ENCODE data around the gene UBA5. TPM values are rescaled to one million over a fixed set of nuclear protein-coding genes. Genes with fewer than 3 reads are reported as not detected.
A peak's percentile ranks its signal among the peaks of the same experiment; 100 is the strongest.
"Not testable (repeated sequence)": the region's sequence is repeated elsewhere in the genome, so short reads cannot be mapped to it uniquely, and the experiment has no call there.

The UBA5 gene
- total and polyA plus RNA-seq, 4 donors = 29.7 to 37.7 (median 35.7) TPM

- no peaks in the 10 kb centered on the region for H3K36me3 ChIP-seq (ENCODE audit: control insufficient read depth in 1 of 2, insufficient read depth in 2 of 2, low read length in 1 of 2)
- intact Hi-C loops (cut with DNase I) = no loop called here
Observed at GRCh38 chr3:132626955-132627354, 33.2 kb upstream of the UBA5 start.

GRCh38 chr3:132628157-132628556 is 32.0 kb upstream of the UBA5 start:
- DNase-seq = no peak
- H3K36me3 ChIP-seq (ENCODE audit: control insufficient read depth in 1 of 2, insufficient read depth in 2 of 2, low read length in 1 of 2) = no peaks in the 10 kb centered on the region
- intact Hi-C loops (cut with DNase I) = no loop called here
- 15 to 21% methylated on average over 2 of the region's 2 CpGs for WGBS, 2 donors
- H3K27me3 ChIP-seq (ENCODE audit: control insufficient read depth in 1 of 2, insufficient read depth in 2 of 2, low read length in 1 of 2) = no peaks in the 10 kb centered on the region
- H3K4me3 ChIP-seq (ENCODE audit: low read length in 2 of 2) = no peak overlapping the region
- H3K9me3 ChIP-seq (ENCODE audit: control insufficient read depth, low read length) = no peaks in the 10 kb centered on the region
- ATAC-seq (ENCODE audit: low FRiP score) = no peak
- H3K4me1 ChIP-seq (ENCODE audit: control insufficient read depth in 1 of 2, insufficient read depth in 2 of 2, low read length in 2 of 2) = no peaks in the 10 kb centered on the region
- no peak overlapping the region for H3K27ac ChIP-seq (ENCODE audit: low read depth in 1 of 2, low read length in 2 of 2)

More at GRCh38 chr3:132626955-132627354, 33.2 kb upstream of the UBA5 start:
- ATAC-seq (ENCODE audit: low FRiP score) (no peak), DNase-seq (no peak)
- no peak overlapping the region for H3K27ac ChIP-seq (ENCODE audit: low read depth in 1 of 2, low read length in 2 of 2)
- H3K4me3 ChIP-seq (ENCODE audit: low read length in 2 of 2) = no peak overlapping the region
- 94 to 96% methylated on average over 6 of the region's 6 CpGs for WGBS, 2 donors
- H3K9me3 ChIP-seq (ENCODE audit: control insufficient read depth, low read length) = no peaks in the 10 kb centered on the region
- H3K27me3 ChIP-seq (ENCODE audit: control insufficient read depth in 1 of 2, insufficient read depth in 2 of 2, low read length in 1 of 2) = no peaks in the 10 kb centered on the region
- H3K4me1 ChIP-seq (ENCODE audit: control insufficient read depth in 1 of 2, insufficient read depth in 2 of 2, low read length in 2 of 2) = no peaks in the 10 kb centered on the region

GRCh38 chr3:132629928-132630327 is 30.2 kb upstream of the UBA5 start:
- H3K36me3 ChIP-seq (ENCODE audit: control insufficient read depth in 1 of 2, insufficient read depth in 2 of 2, low read length in 1 of 2) = no peaks in the 10 kb centered on the region
- no peak for ATAC-seq (ENCODE audit: low FRiP score)
- 60 to 74% methylated on average over 1 of the region's 1 CpG for WGBS, 2 donors

GRCh38 chr3:132630612-132631011 is 29.5 kb upstream of the UBA5 start:
- 97 to 98% methylated on average over 7 of the region's 7 CpGs for WGBS, 2 donors
- Histone ChIP-seq H3K4me3 (ENCODE audit: low read length in 2 of 2) (no peak overlapping the region), H3K36me3 (ENCODE audit: control insufficient read depth in 1 of 2, insufficient read depth in 2 of 2, low read length in 1 of 2) (no peaks in the 10 kb centered on the region), H3K27ac (ENCODE audit: low read depth in 1 of 2, low read length in 2 of 2) (no peak overlapping the region), H3K27me3 (ENCODE audit: control insufficient read depth in 1 of 2, insufficient read depth in 2 of 2, low read length in 1 of 2) (no peaks in the 10 kb centered on the region), H3K4me1 (ENCODE audit: control insufficient read depth in 1 of 2, insufficient read depth in 2 of 2, low read length in 2 of 2) (no peaks in the 10 kb centered on the region), H3K9me3 (ENCODE audit: control insufficient read depth, low read length) (no peaks in the 10 kb centered on the region)
- intact Hi-C loops (cut with DNase I) = no loop called here
- no peak for ATAC-seq (ENCODE audit: low FRiP score)
- no peak for DNase-seq

More at GRCh38 chr3:132629928-132630327, 30.2 kb upstream of the UBA5 start:
- Histone ChIP-seq H3K4me3 (ENCODE audit: low read length in 2 of 2) (no peak overlapping the region), H3K27me3 (ENCODE audit: control insufficient read depth in 1 of 2, insufficient read depth in 2 of 2, low read length in 1 of 2) (no peaks in the 10 kb centered on the region), H3K4me1 (ENCODE audit: control insufficient read depth in 1 of 2, insufficient read depth in 2 of 2, low read length in 2 of 2) (no peaks in the 10 kb centered on the region), H3K27ac (ENCODE audit: low read depth in 1 of 2, low read length in 2 of 2) (no peak overlapping the region), H3K9me3 (ENCODE audit: control insufficient read depth, low read length) (no peaks in the 10 kb centered on the region)
- intact Hi-C loops (cut with DNase I) = no loop called here
- no peak for DNase-seq

- Histone ChIP-seq H3K27me3 (ENCODE audit: control insufficient read depth in 1 of 2, insufficient read depth in 2 of 2, low read length in 1 of 2) (no peaks in the 10 kb centered on the region), H3K4me3 (ENCODE audit: low read length in 2 of 2) (no peak overlapping the region), H3K27ac (ENCODE audit: low read depth in 1 of 2, low read length in 2 of 2) (no peak overlapping the region), H3K4me1 (ENCODE audit: control insufficient read depth in 1 of 2, insufficient read depth in 2 of 2, low read length in 2 of 2) (no peaks in the 10 kb centered on the region), H3K9me3 (ENCODE audit: control insufficient read depth, low read length) (no peaks in the 10 kb centered on the region), H3K36me3 (ENCODE audit: control insufficient read depth in 1 of 2, insufficient read depth in 2 of 2, low read length in 1 of 2) (no peaks in the 10 kb centered on the region)
- DNase-seq (no peak), ATAC-seq (ENCODE audit: low FRiP score) (no peak)
- intact Hi-C loops (cut with DNase I) = no loop called here
Observed at GRCh38 chr3:132635052-132635451, 25.1 kb upstream of the UBA5 start.

GRCh38 chr3:132637590-132637989 is 22.5 kb upstream of the UBA5 start:
- no peak overlapping the region for H3K27ac ChIP-seq (ENCODE audit: low read depth in 1 of 2, low read length in 2 of 2)
- no peaks in the 10 kb centered on the region for H3K9me3 ChIP-seq (ENCODE audit: control insufficient read depth, low read length)
- no peaks in the 10 kb centered on the region for H3K36me3 ChIP-seq (ENCODE audit: control insufficient read depth in 1 of 2, insufficient read depth in 2 of 2, low read length in 1 of 2)
- no peaks in the 10 kb centered on the region for H3K4me1 ChIP-seq (ENCODE audit: control insufficient read depth in 1 of 2, insufficient read depth in 2 of 2, low read length in 2 of 2)
- WGBS, 2 donors = 8 to 13% methylated on average over 1 of the region's 1 CpG
- DNase-seq = no peak
- intact Hi-C loops (cut with DNase I) = no loop called here
- H3K4me3 ChIP-seq (ENCODE audit: low read length in 2 of 2) = no peak overlapping the region
- no peak for ATAC-seq (ENCODE audit: low FRiP score)
- no peaks in the 10 kb centered on the region for H3K27me3 ChIP-seq (ENCODE audit: control insufficient read depth in 1 of 2, insufficient read depth in 2 of 2, low read length in 1 of 2)

- Histone ChIP-seq H3K27ac (ENCODE audit: low read depth in 1 of 2, low read length in 2 of 2) (no peak overlapping the region), H3K4me1 (ENCODE audit: control insufficient read depth in 1 of 2, insufficient read depth in 2 of 2, low read length in 2 of 2) (no peaks in the 10 kb centered on the region), H3K9me3 (ENCODE audit: control insufficient read depth, low read length) (no peaks in the 10 kb centered on the region), H3K36me3 (ENCODE audit: control insufficient read depth in 1 of 2, insufficient read depth in 2 of 2, low read length in 1 of 2) (no peaks in the 10 kb centered on the region), H3K27me3 (ENCODE audit: control insufficient read depth in 1 of 2, insufficient read depth in 2 of 2, low read length in 1 of 2) (no peaks in the 10 kb centered on the region), H3K4me3 (ENCODE audit: low read length in 2 of 2) (no peak overlapping the region)
- ATAC-seq (ENCODE audit: low FRiP score) = no peak
- intact Hi-C loops (cut with DNase I) = no loop called here
- DNase-seq = no peak
Observed at GRCh38 chr3:132638706-132639105, 21.4 kb upstream of the UBA5 start.

- DNase-seq; H3K4me1 ChIP-seq (ENCODE audit: control insufficient read depth in 1 of 2, insufficient read depth in 2 of 2, low read length in 2 of 2); ATAC-seq (ENCODE audit: low FRiP score); H3K4me3 ChIP-seq (ENCODE audit: low read length in 2 of 2); H3K27me3 ChIP-seq (ENCODE audit: control insufficient read depth in 1 of 2, insufficient read depth in 2 of 2, low read length in 1 of 2); H3K36me3 ChIP-seq (ENCODE audit: control insufficient read depth in 1 of 2, insufficient read depth in 2 of 2, low read length in 1 of 2); H3K27ac ChIP-seq (ENCODE audit: low read depth in 1 of 2, low read length in 2 of 2); H3K9me3 ChIP-seq (ENCODE audit: control insufficient read depth, low read length): not testable (repeated sequence)
- WGBS, 2 donors = 85 to 90% methylated on average over 2 of the region's 2 CpGs
- intact Hi-C loops (cut with DNase I) = loop anchor here in 1 of 2 donors (10.0 kb wide), 1 partner anchor 287 kb away; no protein-coding TSS in a partner anchor
Observed at GRCh38 chr3:132641427-132641826, 18.7 kb upstream of the UBA5 start.

GRCh38 chr3:132641837-132642538 is 18.1 kb upstream of the UBA5 start:
- Histone ChIP-seq H3K36me3 (ENCODE audit: control insufficient read depth in 1 of 2, insufficient read depth in 2 of 2, low read length in 1 of 2) (no peaks in the 10 kb centered on the region), H3K27me3 (ENCODE audit: control insufficient read depth in 1 of 2, insufficient read depth in 2 of 2, low read length in 1 of 2) (no peaks in the 10 kb centered on the region), H3K27ac (ENCODE audit: low read depth in 1 of 2, low read length in 2 of 2) (no peak overlapping the region), H3K4me1 (ENCODE audit: control insufficient read depth in 1 of 2, insufficient read depth in 2 of 2, low read length in 2 of 2) (no peaks in the 10 kb centered on the region), H3K9me3 (ENCODE audit: control insufficient read depth, low read length) (no peaks in the 10 kb centered on the region), H3K4me3 (ENCODE audit: low read length in 2 of 2) (no peak overlapping the region)
- DNase-seq = no peak
- ATAC-seq (ENCODE audit: low FRiP score) = peak; percentile 84
- 55 to 58% methylated on average over 5 of the region's 5 CpGs for WGBS, 2 donors
- intact Hi-C loops (cut with DNase I) = loop anchor here (1.0 to 10.0 kb wide), 3 partner anchors 106 to 287 kb away; no protein-coding TSS in a partner anchor
